Hepatocyte (in vitro differentiated cells): ENCODE measurements around the gene TF.

Experiments
- CTCF ChIP-seq: fragments of 200-600 bp; sonication (generic); IDR thresholded peaks from 2 replicates; pipeline ENCODE4 v1.5.1; 2016; ENCODE audit warnings: antibody characterized with exemption, mild to moderate bottlenecking; ENCODE audit not compliant: poor library complexity
- EZH2phosphoT487 ChIP-seq: fragments of 200-600 bp; sonication (generic); IDR thresholded peaks from one replicate; pipeline ENCODE4 v1.6.1; 2018; ENCODE audit warnings: antibody characterized with exemption, mild to moderate bottlenecking, low read depth, moderate library complexity; ENCODE audit not compliant: unreplicated experiment, severe bottlenecking

DNA sequence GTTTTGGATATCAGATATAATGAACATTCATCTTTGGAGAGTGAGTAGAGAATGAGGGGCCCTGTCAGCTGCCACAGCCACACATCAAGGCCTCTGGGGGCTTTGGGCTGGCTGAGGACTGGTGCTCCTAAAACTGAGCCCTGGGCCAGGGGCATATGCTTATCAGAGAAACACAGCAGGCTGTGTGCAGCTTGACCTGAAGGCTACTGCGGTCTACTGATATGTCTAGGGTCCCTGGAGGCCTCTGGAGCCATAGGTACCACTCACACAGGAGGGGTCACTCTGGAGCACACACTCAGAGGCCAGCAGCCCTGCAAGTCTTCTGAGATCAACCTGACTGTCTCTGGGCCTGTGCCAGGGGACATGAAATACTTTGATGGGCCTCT lies 7.6 kb downstream of the TF start:
- TF ChIP-seq CTCF = no peak
- TF ChIP-seq EZH2phosphoT487 = no peak
